ENCODE measurements around the gene DAP. TPM values are rescaled to one million over a fixed set of nuclear protein-coding genes. Genes with fewer than 3 reads are reported as not detected.
A peak's percentile ranks its signal among the peaks of the same experiment; 100 is the strongest.
"Not testable (repeated sequence)": the region's sequence is repeated elsewhere in the genome, so short reads cannot be mapped to it uniquely, and the experiment has no call there.

Gene DAP
- total and polyA plus RNA-seq, 2 donors from 2014 or later, result 123 to 133 TPM

- Histone ChIP-seq H3K27me3 (ENCODE audit: control insufficient read depth, insufficient read depth, low read length) (no peaks in the 10 kb centered on the region), H3K4me1 (ENCODE audit: control insufficient read depth in 2 of 3, insufficient read depth in 2 of 3, low read depth in 1 of 3, low read length in 3 of 3) (peaks cover 0 to 4% (median 0%) of the 10 kb centered on the region in 3 donors), H3K27ac (ENCODE audit: low read depth in 2 of 2, low read length in 2 of 2) (peak overlapping the region in 1 of 2 donors; percentile 51), H3K36me3 (ENCODE audit: control insufficient read depth in 2 of 3, insufficient read depth in 3 of 3, low read length in 3 of 3) (peaks cover 0 to 3% (median 0%) of the 10 kb centered on the region in 3 donors), H3K9ac (ENCODE audit: low read length in 3 of 3) (no peak overlapping the region), H3K4me3 (ENCODE audit: low read length in 3 of 3) (no peak overlapping the region), H3K9me3 (ENCODE audit: control insufficient read depth in 2 of 3, insufficient read depth in 1 of 3, low read length in 3 of 3) (no peaks in the 10 kb centered on the region)
- FAIRE-seq (no peak), DNase-seq (peak in 1 of 5 donors; percentile 79)
- intact Hi-C loops (cut with DNase I), result no loop called here
- TF ChIP-seq CTCF (IDR thresholded peaks at IDR 0.05; ENCODE audit: borderline replicate concordance, extremely low read depth, insufficient read depth), result no peak
These were observed 36.1 kb downstream of the DAP start for GRCh38 chr5:10724781-10725507.

GRCh38 chr5:10723514-10723913, 37.5 kb downstream of the DAP start:
- DNase-seq, result no peak
- no peak for TF ChIP-seq CTCF (IDR thresholded peaks at IDR 0.05; ENCODE audit: borderline replicate concordance, extremely low read depth, insufficient read depth)
- Histone ChIP-seq H3K9me3 (ENCODE audit: control insufficient read depth in 2 of 3, insufficient read depth in 1 of 3, low read length in 3 of 3) (no peaks in the 10 kb centered on the region), H3K36me3 (ENCODE audit: control insufficient read depth in 2 of 3, insufficient read depth in 3 of 3, low read length in 3 of 3) (no peaks in the 10 kb centered on the region), H3K9ac (ENCODE audit: low read length in 3 of 3) (no peak overlapping the region), H3K27me3 (ENCODE audit: control insufficient read depth, insufficient read depth, low read length) (no peaks in the 10 kb centered on the region), H3K4me3 (ENCODE audit: low read length in 3 of 3) (no peak overlapping the region), H3K27ac (ENCODE audit: low read depth in 2 of 2, low read length in 2 of 2) (no peak overlapping the region), H3K4me1 (ENCODE audit: control insufficient read depth in 2 of 3, insufficient read depth in 2 of 3, low read depth in 1 of 3, low read length in 3 of 3) (peaks cover 0 to 2% (median 0%) of the 10 kb centered on the region in 3 donors)
- no peak for FAIRE-seq
- intact Hi-C loops (cut with DNase I), result no loop called here

- H3K9ac ChIP-seq (ENCODE audit: low read length in 3 of 3); H3K27ac ChIP-seq (ENCODE audit: low read depth in 2 of 2, low read length in 2 of 2); DNase-seq; H3K4me3 ChIP-seq (ENCODE audit: low read length in 3 of 3); H3K27me3 ChIP-seq (ENCODE audit: control insufficient read depth, insufficient read depth, low read length); intact Hi-C loops (cut with DNase I); FAIRE-seq; H3K36me3 ChIP-seq (ENCODE audit: control insufficient read depth in 2 of 3, insufficient read depth in 3 of 3, low read length in 3 of 3); H3K9me3 ChIP-seq (ENCODE audit: control insufficient read depth in 2 of 3, insufficient read depth in 1 of 3, low read length in 3 of 3); H3K4me1 ChIP-seq (ENCODE audit: control insufficient read depth in 2 of 3, insufficient read depth in 2 of 3, low read depth in 1 of 3, low read length in 3 of 3): not testable (repeated sequence)
These were observed 40.3 kb downstream of the DAP start for GRCh38 chr5:10720766-10721165.

GRCh38 chr5:10719965-10720364, 41.1 kb downstream of the DAP start:
- intact Hi-C loops (cut with DNase I), result no loop called here
- no peaks in the 10 kb centered on the region for H3K27me3 ChIP-seq (ENCODE audit: control insufficient read depth, insufficient read depth, low read length)
- no peak overlapping the region for H3K9ac ChIP-seq (ENCODE audit: low read length in 3 of 3)
- no peak for DNase-seq
- H3K36me3 ChIP-seq (ENCODE audit: control insufficient read depth in 2 of 3, insufficient read depth in 3 of 3, low read length in 3 of 3), result no peaks in the 10 kb centered on the region
- FAIRE-seq, result no peak
- no peaks in the 10 kb centered on the region for H3K4me1 ChIP-seq (ENCODE audit: control insufficient read depth in 2 of 3, insufficient read depth in 2 of 3, low read depth in 1 of 3, low read length in 3 of 3)
- no peak overlapping the region for H3K4me3 ChIP-seq (ENCODE audit: low read length in 3 of 3)
- no peaks in the 10 kb centered on the region for H3K9me3 ChIP-seq (ENCODE audit: control insufficient read depth in 2 of 3, insufficient read depth in 1 of 3, low read length in 3 of 3)
- no peak for TF ChIP-seq CTCF (IDR thresholded peaks at IDR 0.05; ENCODE audit: borderline replicate concordance, extremely low read depth, insufficient read depth)
- H3K27ac ChIP-seq (ENCODE audit: low read depth in 2 of 2, low read length in 2 of 2), result no peak overlapping the region

- H3K4me3 ChIP-seq (ENCODE audit: low read length in 3 of 3); H3K9ac ChIP-seq (ENCODE audit: low read length in 3 of 3); H3K27ac ChIP-seq (ENCODE audit: low read depth in 2 of 2, low read length in 2 of 2); H3K36me3 ChIP-seq (ENCODE audit: control insufficient read depth in 2 of 3, insufficient read depth in 3 of 3, low read length in 3 of 3); H3K4me1 ChIP-seq (ENCODE audit: control insufficient read depth in 2 of 3, insufficient read depth in 2 of 3, low read depth in 1 of 3, low read length in 3 of 3); H3K27me3 ChIP-seq (ENCODE audit: control insufficient read depth, insufficient read depth, low read length); DNase-seq; intact Hi-C loops (cut with DNase I); FAIRE-seq; H3K9me3 ChIP-seq (ENCODE audit: control insufficient read depth in 2 of 3, insufficient read depth in 1 of 3, low read length in 3 of 3): not testable (repeated sequence)
These were observed 42.4 kb downstream of the DAP start for GRCh38 chr5:10718617-10719016.

- H3K4me1 ChIP-seq (ENCODE audit: control insufficient read depth in 2 of 3, insufficient read depth in 2 of 3, low read depth in 1 of 3, low read length in 3 of 3); H3K9ac ChIP-seq (ENCODE audit: low read length in 3 of 3); DNase-seq; FAIRE-seq; H3K9me3 ChIP-seq (ENCODE audit: control insufficient read depth in 2 of 3, insufficient read depth in 1 of 3, low read length in 3 of 3); H3K27ac ChIP-seq (ENCODE audit: low read depth in 2 of 2, low read length in 2 of 2); H3K4me3 ChIP-seq (ENCODE audit: low read length in 3 of 3); H3K27me3 ChIP-seq (ENCODE audit: control insufficient read depth, insufficient read depth, low read length); intact Hi-C loops (cut with DNase I); H3K36me3 ChIP-seq (ENCODE audit: control insufficient read depth in 2 of 3, insufficient read depth in 3 of 3, low read length in 3 of 3): not testable (repeated sequence)
These were observed 44.2 kb downstream of the DAP start for GRCh38 chr5:10716825-10717224.
